ENCODE data around the gene KIAA1755.

KIAA1755 gene

GRCh38 chr20:38170826-38171674 lies 89.5 kb downstream of the KIAA1755 start:
- H3K27ac ChIP-seq: no peak overlapping the region

GRCh38 chr20:38170219-38170825 lies 90.2 kb downstream of the KIAA1755 start:
- H3K27ac ChIP-seq: no peak overlapping the region

More at GRCh38 chr20:38170826-38171674, 89.5 kb downstream of the KIAA1755 start:
- no peak for DNase-seq (ENCODE audit: low read depth, low spot score)

GRCh38 chr20:38169636-38170193 lies 90.8 kb downstream of the KIAA1755 start:
- H3K27ac ChIP-seq: peak overlapping the region; percentile 82
- no peak for DNase-seq (ENCODE audit: low read depth, low spot score)

More at GRCh38 chr20:38170219-38170825, 90.2 kb downstream of the KIAA1755 start:
- no peak for DNase-seq (ENCODE audit: low read depth, low spot score)

- H3K27ac ChIP-seq: peak overlapping the region; percentile 82
- no peak for DNase-seq (ENCODE audit: low read depth, low spot score)
Observed at GRCh38 chr20:38168791-38169589, 91.5 kb downstream of the KIAA1755 start.

- no peak for DNase-seq (ENCODE audit: low read depth, low spot score)
- H3K27ac ChIP-seq: peak overlapping the region; percentile 82
Observed at GRCh38 chr20:38167851-38168760, 92.4 kb downstream of the KIAA1755 start.

GRCh38 chr20:38167328-38167850 lies 93.1 kb downstream of the KIAA1755 start:
- DNase-seq (ENCODE audit: low read depth, low spot score): no peak

GRCh38 chr20:38166703-38167233 lies 93.8 kb downstream of the KIAA1755 start:
- peak overlapping the region; percentile 82 for H3K27ac ChIP-seq

More at GRCh38 chr20:38167328-38167850, 93.1 kb downstream of the KIAA1755 start:
- H3K27ac ChIP-seq: peak overlapping the region; percentile 82

GRCh38 chr20:38165966-38166702 lies 94.4 kb downstream of the KIAA1755 start:
- DNase-seq (ENCODE audit: low read depth, low spot score): no peak

More at GRCh38 chr20:38166703-38167233, 93.8 kb downstream of the KIAA1755 start:
- DNase-seq (ENCODE audit: low read depth, low spot score): no peak

GRCh38 chr20:38165089-38165965 lies 95.2 kb downstream of the KIAA1755 start, which contains the start of gene TGM2:
Gene TGM2 (minus strand): TSS chr20:38165270. CDS start chr20:38165198, 72 bp downstream.
- peak within 1 kb of the TSS; percentile 82 for H3K27ac ChIP-seq
- DNase-seq (ENCODE audit: low read depth, low spot score): no peak

More at GRCh38 chr20:38165966-38166702, 94.4 kb downstream of the KIAA1755 start:
- H3K27ac ChIP-seq: peak overlapping the region; percentile 82

- DNase-seq (ENCODE audit: low read depth, low spot score): no peak
Observed at GRCh38 chr20:38164624-38165088, 95.9 kb downstream of the KIAA1755 start.

GRCh38 chr20:38164069-38164468 lies 96.5 kb downstream of the KIAA1755 start:
- no peak for DNase-seq (ENCODE audit: low read depth, low spot score)
- no peak overlapping the region for H3K27ac ChIP-seq

More at GRCh38 chr20:38164624-38165088, 95.9 kb downstream of the KIAA1755 start:
- H3K27ac ChIP-seq: no peak overlapping the region

- no peak overlapping the region for H3K27ac ChIP-seq
- no peak for DNase-seq (ENCODE audit: low read depth, low spot score)
Observed at GRCh38 chr20:38162878-38163875, 97.4 kb downstream of the KIAA1755 start.

- H3K27ac ChIP-seq: no peak overlapping the region
- DNase-seq (ENCODE audit: low read depth, low spot score): no peak
Observed at GRCh38 chr20:38162149-38162548, 98.4 kb downstream of the KIAA1755 start.

GRCh38 chr20:38161412-38161774 lies 99.1 kb downstream of the KIAA1755 start:
- H3K27ac ChIP-seq: no peak overlapping the region
- DNase-seq (ENCODE audit: low read depth, low spot score): no peak

All from epithelial cell of prostate (primary cell).